Fibroblast of lung (primary cell): ENCODE data around the gene DIS3L2. TPM values are rescaled to one million over a fixed set of nuclear protein-coding genes. Genes with fewer than 3 reads are reported as not detected.

Experiments
- DNase-seq, 2 donors: peaks; one replicate each; pipeline versions ENCODE4 v3.0.0 to v3.0.0-alpha.2; 2010; ENCODE audit warnings: low read depth in 2 of 2
- H2AFZ ChIP-seq: 2 replicates; pipeline ENCODE4 v1.5.1; 2012; ENCODE audit warnings: low read length, control low read depth, inconsistent platforms
- H3K27ac ChIP-seq: 2 replicates; pipeline ENCODE4 v1.5.1; 2011; ENCODE audit warnings: low read length, control low read depth; ENCODE audit not compliant: insufficient read depth
- H3K27me3 ChIP-seq: 2 replicates; pipeline ENCODE4 v1.5.1; 2011; ENCODE audit warnings: mild to moderate bottlenecking, low read length; ENCODE audit not compliant: control insufficient read depth, insufficient read depth
- H3K36me3 ChIP-seq: 2 replicates; pipeline ENCODE4 v1.5.1; 2011; ENCODE audit warnings: low read length; ENCODE audit not compliant: control insufficient read depth, insufficient read depth
- H3K4me1 ChIP-seq: 2 replicates; pipeline ENCODE4 v1.5.1; 2011; ENCODE audit warnings: low read length; ENCODE audit not compliant: control insufficient read depth, insufficient read depth; ENCODE audit errors: extremely low read depth
- H3K4me2 ChIP-seq: 2 replicates; pipeline ENCODE4 v1.5.1; 2011; ENCODE audit warnings: low read length, control low read depth; ENCODE audit not compliant: insufficient read depth; ENCODE audit errors: extremely low read depth
- H3K4me3 ChIP-seq, 4 experiments: fragments of 200-600 bp in 1 of 4; sonication (generic) in 1 of 4; replicated peaks in 1 of 4; 2 replicates each; pipeline ENCODE4 v1.5.1; 2011 to 2016; ENCODE audit warnings: low read length in 4 of 4, low read depth in 3 of 4, mild to moderate bottlenecking in 3 of 4, control low read depth in 2 of 4, inconsistent platforms in 1 of 4, mixed read lengths in 1 of 4; ENCODE audit not compliant: insufficient read depth in 1 of 4; ENCODE audit errors: control extremely low read depth in 1 of 4
- H3K79me2 ChIP-seq: 2 replicates; pipeline ENCODE4 v1.5.1; 2012; ENCODE audit warnings: mild to moderate bottlenecking, low read length, inconsistent platforms; ENCODE audit not compliant: control insufficient read depth, insufficient read depth
- H3K9ac ChIP-seq: 2 replicates; pipeline ENCODE4 v1.5.1; 2011; ENCODE audit warnings: mild to moderate bottlenecking, low read length, control low read depth; ENCODE audit not compliant: insufficient read depth
- H3K9me3 ChIP-seq: 2 replicates; pipeline ENCODE4 v1.5.1; 2012; ENCODE audit warnings: low read depth, low read length; ENCODE audit not compliant: control insufficient read depth, insufficient read depth
- H4K20me1 ChIP-seq: 2 replicates; pipeline ENCODE4 v1.5.1; 2011; ENCODE audit warnings: low read length; ENCODE audit not compliant: control insufficient read depth, insufficient read depth; ENCODE audit errors: extremely low read depth
- EZH2 ChIP-seq: IDR thresholded peaks from 2 replicates; pipeline ENCODE4 v1.5.1; 2012; ENCODE audit warnings: low read length, control low read depth, mild to moderate bottlenecking; ENCODE audit errors: missing control alignments
- polyA plus RNA-seq, 2 donors: library from polyadenylated mRNA; depleted of rRNA in 1 of 2; stranded (reverse) in 1 of 2; unstranded in 1 of 2; fragments of >200 nt; gene quantifications; 2 replicates each; pipeline ENCODE4 v1.2.1, GENCODE V29; 2011 to 2012; ENCODE audit warnings: missing spikeins in 1 of 2
- total RNA-seq: library from RNA; depleted of rRNA; stranded (reverse); fragments of >200 nt; gene quantifications from 2 replicates; pipeline ENCODE4 v1.2.1, GENCODE V29; 2014
- TF ChIP-seq, protein P1 (sequence below), 2 donors: IDR thresholded peaks in 1 of 2; conservative IDR thresholded peaks in 1 of 2; 1 replicate in 1 of 2; 2 replicates in 1 of 2; pipeline ENCODE4 v1.5.1; 2011 to 2012; ENCODE audit warnings: low read length in 2 of 2, control low read depth in 1 of 2, inconsistent platforms in 1 of 2, low read depth in 1 of 2, mild to moderate bottlenecking in 1 of 2

Gene DIS3L2
- total and polyA plus RNA-seq, 2 donors (not counting 1 experiment from before 2014, with no cell fraction given), result 5.2 to 15.2 TPM

DNA sequence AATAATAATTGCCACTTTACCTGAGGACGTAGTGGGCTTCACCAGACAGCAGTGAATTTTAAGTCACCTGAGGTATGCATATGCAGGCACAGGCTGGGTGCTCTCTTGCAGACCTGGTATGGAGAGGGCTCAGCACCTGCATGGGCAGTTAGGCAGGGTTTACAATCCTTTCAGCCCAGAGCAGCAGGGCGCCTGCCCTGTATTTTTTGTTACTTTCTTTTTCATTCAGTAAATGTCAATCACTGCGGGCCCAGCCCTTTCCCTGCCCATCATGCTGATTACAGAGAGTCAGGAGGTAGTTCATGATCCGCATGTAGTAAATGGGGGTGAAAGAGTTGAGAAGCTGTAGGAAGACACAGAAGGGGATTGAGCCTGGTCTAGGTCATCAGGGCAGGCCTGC lies 270.0 kb downstream of the DIS3L2 start:
- H3K9ac ChIP-seq, result no peak overlapping the region
- H2AFZ ChIP-seq, result no peak overlapping the region
- no peak for DNase-seq
- no peaks in the 10 kb centered on the region for H3K79me2 ChIP-seq
- H4K20me1 ChIP-seq, result no peaks in the 10 kb centered on the region
- H3K4me3 ChIP-seq, result no peak overlapping the region
- H3K4me2 ChIP-seq, result no peak overlapping the region
- H3K9me3 ChIP-seq, result no peaks in the 10 kb centered on the region
- TF ChIP-seq EZH2, result no peak
- TF ChIP-seq, protein P1, sequence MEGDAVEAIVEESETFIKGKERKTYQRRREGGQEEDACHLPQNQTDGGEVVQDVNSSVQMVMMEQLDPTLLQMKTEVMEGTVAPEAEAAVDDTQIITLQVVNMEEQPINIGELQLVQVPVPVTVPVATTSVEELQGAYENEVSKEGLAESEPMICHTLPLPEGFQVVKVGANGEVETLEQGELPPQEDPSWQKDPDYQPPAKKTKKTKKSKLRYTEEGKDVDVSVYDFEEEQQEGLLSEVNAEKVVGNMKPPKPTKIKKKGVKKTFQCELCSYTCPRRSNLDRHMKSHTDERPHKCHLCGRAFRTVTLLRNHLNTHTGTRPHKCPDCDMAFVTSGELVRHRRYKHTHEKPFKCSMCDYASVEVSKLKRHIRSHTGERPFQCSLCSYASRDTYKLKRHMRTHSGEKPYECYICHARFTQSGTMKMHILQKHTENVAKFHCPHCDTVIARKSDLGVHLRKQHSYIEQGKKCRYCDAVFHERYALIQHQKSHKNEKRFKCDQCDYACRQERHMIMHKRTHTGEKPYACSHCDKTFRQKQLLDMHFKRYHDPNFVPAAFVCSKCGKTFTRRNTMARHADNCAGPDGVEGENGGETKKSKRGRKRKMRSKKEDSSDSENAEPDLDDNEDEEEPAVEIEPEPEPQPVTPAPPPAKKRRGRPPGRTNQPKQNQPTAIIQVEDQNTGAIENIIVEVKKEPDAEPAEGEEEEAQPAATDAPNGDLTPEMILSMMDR (conservative IDR thresholded peaks at IDR 0.05 in 1 of 2, IDR thresholded peaks at IDR 0.05 in 1 of 2; ENCODE audit: low read depth in 1 of 2, low read length in 2 of 2), result no peak
- H3K27me3 ChIP-seq, result no peaks in the 10 kb centered on the region
- H3K36me3 ChIP-seq, result no peaks in the 10 kb centered on the region
- no peaks in the 10 kb centered on the region for H3K4me1 ChIP-seq
- no peak overlapping the region for H3K27ac ChIP-seq

GRCh38 chr2:232232915-232233314 lies 271.4 kb downstream of the DIS3L2 start:
- Histone ChIP-seq H3K79me2 (no peaks in the 10 kb centered on the region), H3K4me1 (no peaks in the 10 kb centered on the region), H3K4me2 (no peak overlapping the region), H3K27me3 (no peaks in the 10 kb centered on the region), H3K9me3 (no peaks in the 10 kb centered on the region), H3K27ac (no peak overlapping the region), H3K9ac (no peak overlapping the region), H4K20me1 (no peaks in the 10 kb centered on the region), H3K36me3 (no peaks in the 10 kb centered on the region), H3K4me3 (no peak overlapping the region), H2AFZ (no peak overlapping the region)
- no peak for DNase-seq
- TF ChIP-seq, protein P1 (conservative IDR thresholded peaks at IDR 0.05 in 1 of 2, IDR thresholded peaks at IDR 0.05 in 1 of 2; ENCODE audit: low read depth in 1 of 2, low read length in 2 of 2), result no peak
- no peak for TF ChIP-seq EZH2

- Histone ChIP-seq H3K9me3 (no peaks in the 10 kb centered on the region), H3K4me1 (no peaks in the 10 kb centered on the region), H3K9ac (no peak overlapping the region), H3K27me3 (no peaks in the 10 kb centered on the region), H2AFZ (no peak overlapping the region), H3K36me3 (no peaks in the 10 kb centered on the region), H3K4me2 (no peak overlapping the region), H4K20me1 (no peaks in the 10 kb centered on the region), H3K27ac (no peak overlapping the region), H3K79me2 (no peaks in the 10 kb centered on the region), H3K4me3 (no peak overlapping the region)
- no peak for DNase-seq
- TF ChIP-seq EZH2, result no peak
- TF ChIP-seq, protein P1 (conservative IDR thresholded peaks at IDR 0.05 in 1 of 2, IDR thresholded peaks at IDR 0.05 in 1 of 2; ENCODE audit: low read depth in 1 of 2, low read length in 2 of 2), result no peak
These were observed 273.6 kb downstream of the DIS3L2 start for GRCh38 chr2:232234922-232235615.
